Peyer's patch (tissue), 4 donors: ENCODE results near the gene MMP24. TPM values are rescaled to one million over a fixed set of nuclear protein-coding genes. Genes with fewer than 3 reads are reported as not detected.

ENCODE experiments used
- DNase-seq, 3 donors: peaks; one replicate each; pipeline ENCODE4 v3.0.0-alpha.2; 2017 to 2019
- H3K27ac ChIP-seq, 4 donors: fragments of 200-600 bp; sonication (generic); one replicate each; pipeline ENCODE4 v1.5.1; 2016 to 2019
- H3K27me3 ChIP-seq, 2 donors: fragments of 200-600 bp; sonication (generic); one replicate each; pipeline ENCODE4 v1.5.1; 2019
- H3K36me3 ChIP-seq, 3 donors: fragments of 200-600 bp; sonication (generic); one replicate each; pipeline ENCODE4 v1.5.1; 2016 to 2019
- H3K4me1 ChIP-seq, 4 donors: fragments of 200-600 bp; sonication (generic); one replicate each; pipeline ENCODE4 v1.5.1; 2016 to 2019
- H3K4me3 ChIP-seq, 4 donors: fragments of 200-600 bp; sonication (generic); 1 replicate in 3 of 4; 2 replicates in 1 of 4; pipeline ENCODE4 v1.5.1; 2016 to 2019; ENCODE audit warnings: mild to moderate bottlenecking in 1 of 4
- H3K9me3 ChIP-seq, 4 donors: fragments of 200-600 bp; sonication (generic); one replicate each; pipeline ENCODE4 v1.5.1; 2016 to 2019; ENCODE audit warnings: mild to moderate bottlenecking in 1 of 4
- CTCF ChIP-seq, 6 experiments: fragments of 450-650 bp in 4 of 6; fragments of 200-600 bp in 2 of 6; sonication (generic) in 1 of 6; IDR thresholded peaks; one replicate each; pipeline ENCODE4 v1.5.1; 2017 to 2019; ENCODE audit warnings: antibody characterized with exemption in 6 of 6, mild to moderate bottlenecking in 3 of 6, moderate library complexity in 1 of 6
- POLR2A ChIP-seq, 2 donors: fragments of 450-650 bp; IDR thresholded peaks; one replicate each; pipeline ENCODE4 v1.5.1; 2017; ENCODE audit warnings: antibody characterized with exemption in 2 of 2, mild to moderate bottlenecking in 2 of 2, moderate library complexity in 2 of 2
- total RNA-seq, 4 donors: library from RNA; depleted of rRNA; stranded (reverse); fragments of >200 nt; gene quantifications; one replicate each; pipeline ENCODE4 v1.1.0, GENCODE V29; 2016

MMP24 gene
- total RNA-seq, 4 donors from 2014 or later, result 0.70 to 2.7 (median 1.3) TPM; not detected in 1

DNA sequence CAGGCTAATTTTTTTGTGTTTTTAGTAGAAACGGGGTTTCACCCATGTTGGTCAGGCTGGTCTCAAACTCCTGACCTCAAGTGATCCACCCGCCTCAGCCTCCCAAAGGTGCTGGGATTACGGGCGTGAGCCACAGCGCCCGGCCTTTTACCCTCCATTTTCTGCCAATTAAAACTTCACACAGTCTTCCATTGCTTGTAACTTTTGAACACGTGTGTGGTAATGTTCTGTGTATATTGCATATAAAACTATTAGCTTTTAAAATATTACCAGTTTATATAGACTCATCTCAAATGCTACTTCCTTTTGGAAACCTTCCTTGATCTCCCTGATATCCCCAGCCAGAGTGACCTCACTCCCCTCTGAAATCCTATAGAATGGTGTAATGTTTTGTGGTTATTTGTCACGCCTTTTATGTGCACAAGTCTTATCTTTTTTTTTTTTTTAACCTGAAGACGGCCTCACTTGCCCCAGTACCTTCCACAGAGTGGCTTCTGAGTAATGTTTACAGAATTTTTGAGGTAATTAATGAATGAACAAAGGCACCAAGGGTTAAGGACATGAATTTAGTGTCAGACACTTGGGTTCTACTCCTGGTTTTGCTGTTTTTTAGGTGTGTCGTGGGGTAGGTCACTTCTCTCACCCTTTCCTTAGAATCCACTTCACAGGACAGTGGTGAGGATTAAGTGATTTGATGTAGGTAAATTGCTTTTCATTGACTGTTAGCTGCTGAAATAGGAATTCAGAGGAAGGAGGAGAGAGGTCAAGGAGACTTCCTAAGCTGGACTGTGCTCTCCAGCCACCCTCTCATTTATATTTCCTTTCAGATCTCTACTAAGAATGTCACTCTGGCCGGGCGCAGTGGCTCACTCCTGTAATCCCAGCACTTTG is 11.2 kb upstream of the MMP24 start:
- Histone ChIP-seq H3K27me3 (no peaks in the 10 kb centered on the region), H3K27ac (no peak overlapping the region), H3K36me3 (peaks cover 0 to 7% (median 0%) of the 10 kb centered on the region in 3 donors), H3K4me3 (no peak overlapping the region), H3K9me3 (no peaks in the 10 kb centered on the region), H3K4me1 (no peaks in the 10 kb centered on the region)
- DNase-seq, result no peak
- TF ChIP-seq CTCF (IDR thresholded peaks at IDR 0.05) (no peak), POLR2A (IDR thresholded peaks at IDR 0.05) (no peak)

DNA sequence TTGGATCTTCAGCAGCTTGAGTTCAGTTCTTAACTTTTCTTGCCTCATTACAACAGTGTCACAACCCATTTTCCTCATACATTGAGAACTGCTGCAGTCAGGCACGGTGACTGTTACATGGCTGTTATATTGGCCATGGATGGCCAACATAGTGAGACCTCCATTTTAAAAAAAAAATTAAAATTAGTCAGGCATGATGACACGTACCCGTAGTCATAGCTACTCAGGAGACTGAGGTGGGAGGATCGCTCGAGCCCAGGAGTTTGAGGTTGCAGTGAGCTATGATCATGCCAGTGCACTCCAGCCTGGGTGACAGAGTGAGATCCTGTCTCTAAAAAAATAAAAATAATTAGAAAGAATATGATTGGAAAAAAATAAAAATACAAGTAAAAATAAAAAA is 9.9 kb upstream of the MMP24 start:
- no peaks in the 10 kb centered on the region for H3K9me3 ChIP-seq
- H3K27ac ChIP-seq, result no peak overlapping the region
- peaks cover 0 to 7% (median 0%) of the 10 kb centered on the region in 3 donors for H3K36me3 ChIP-seq
- H3K4me1 ChIP-seq, result no peaks in the 10 kb centered on the region
- no peak overlapping the region for H3K4me3 ChIP-seq
- TF ChIP-seq CTCF (IDR thresholded peaks at IDR 0.05) (no peak), POLR2A (IDR thresholded peaks at IDR 0.05) (no peak)
- no peak for DNase-seq
- no peaks in the 10 kb centered on the region for H3K27me3 ChIP-seq

DNA sequence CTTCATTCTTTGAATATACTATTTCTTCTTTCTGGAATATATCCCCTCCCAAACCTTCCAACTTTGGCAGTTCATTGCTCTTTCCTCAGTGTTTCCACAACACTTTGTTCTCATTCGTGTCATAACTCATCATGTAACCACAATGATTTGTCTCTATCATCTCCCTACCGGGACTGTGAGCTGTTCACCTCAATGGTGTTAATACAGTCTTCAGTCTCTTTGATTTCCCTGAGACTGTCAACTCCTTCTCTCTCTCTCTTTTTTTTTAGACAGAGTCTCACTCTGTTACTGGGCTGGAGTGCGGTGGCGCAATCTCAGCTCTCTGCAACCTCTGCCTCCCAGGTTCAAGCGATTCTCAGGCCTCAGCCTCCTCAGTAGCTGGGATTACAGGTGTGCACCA is 2.5 kb upstream of the MMP24 start:
- no peak for DNase-seq
- no peak overlapping the region for H3K27ac ChIP-seq
- peaks cover 0 to 6% of the 10 kb centered on the region in 2 donors for H3K27me3 ChIP-seq
- H3K4me3 ChIP-seq, result no peak overlapping the region
- no peaks in the 10 kb centered on the region for H3K36me3 ChIP-seq
- TF ChIP-seq CTCF (IDR thresholded peaks at IDR 0.05) (no peak), POLR2A (IDR thresholded peaks at IDR 0.05) (no peak)
- H3K9me3 ChIP-seq, result no peaks in the 10 kb centered on the region
- peaks cover 0 to 5% (median 0%) of the 10 kb centered on the region in 4 donors for H3K4me1 ChIP-seq

GRCh38 chr20:35224536-35224935 is 2.0 kb upstream of the MMP24 start:
- TF ChIP-seq POLR2A (IDR thresholded peaks at IDR 0.05) (no peak), CTCF (IDR thresholded peaks at IDR 0.05) (no peak)
- no peak for DNase-seq
- H3K36me3 ChIP-seq, result no peaks in the 10 kb centered on the region
- H3K27ac ChIP-seq, result no peak overlapping the region
- H3K27me3 ChIP-seq, result peaks cover 0 to 6% of the 10 kb centered on the region in 2 donors
- no peak overlapping the region for H3K4me3 ChIP-seq
- no peaks in the 10 kb centered on the region for H3K9me3 ChIP-seq
- H3K4me1 ChIP-seq, result peaks cover 0 to 5% (median 0%) of the 10 kb centered on the region in 4 donors

- TF ChIP-seq POLR2A (IDR thresholded peaks at IDR 0.05), result no peak
- Histone ChIP-seq H3K9me3 (no peaks in the 10 kb centered on the region), H3K27me3 (peaks cover 0 to 6% of the 10 kb centered on the region in 2 donors), H3K36me3 (no peaks in the 10 kb centered on the region), H3K4me1 (peaks cover 0 to 5% (median 0%) of the 10 kb centered on the region in 4 donors), H3K27ac (no peak overlapping the region), H3K4me3 (no peak overlapping the region)
- no peak for DNase-seq
These were observed 968 bp upstream of the MMP24 start for GRCh38 chr20:35225319-35226125.
